NCI-H146 (cell line): Measurements from ENCODE around the gene CMTM4.
"Not testable (repeated sequence)": the region's sequence is repeated elsewhere in the genome, so short reads cannot be mapped to it uniquely, and the experiment has no call there.

Experiments
- DNase-seq: peaks from one replicate; lab custom pipeline; 2025; lab: John Stamatoyannopoulos, UW

CMTM4 gene

DNA sequence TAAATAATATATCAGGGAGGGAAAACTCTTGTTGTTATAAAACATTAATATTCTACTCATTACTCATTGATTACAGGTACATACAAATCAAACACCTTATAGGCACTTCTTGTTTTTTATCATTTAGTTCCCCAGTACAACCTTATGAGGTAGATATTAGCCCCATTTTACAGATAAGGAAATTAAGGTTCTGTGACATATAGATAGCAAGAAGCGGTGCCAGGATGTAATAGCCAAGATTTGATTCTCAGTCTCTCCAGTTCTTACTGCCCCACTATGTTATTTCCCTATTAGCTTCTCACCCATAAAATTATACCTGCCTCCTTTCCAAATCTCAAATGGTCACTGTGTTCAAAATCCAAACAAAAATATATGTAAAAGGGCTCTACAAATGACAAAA, 55.2 kb downstream of the CMTM4 start:
- no peak for DNase-seq

DNA sequence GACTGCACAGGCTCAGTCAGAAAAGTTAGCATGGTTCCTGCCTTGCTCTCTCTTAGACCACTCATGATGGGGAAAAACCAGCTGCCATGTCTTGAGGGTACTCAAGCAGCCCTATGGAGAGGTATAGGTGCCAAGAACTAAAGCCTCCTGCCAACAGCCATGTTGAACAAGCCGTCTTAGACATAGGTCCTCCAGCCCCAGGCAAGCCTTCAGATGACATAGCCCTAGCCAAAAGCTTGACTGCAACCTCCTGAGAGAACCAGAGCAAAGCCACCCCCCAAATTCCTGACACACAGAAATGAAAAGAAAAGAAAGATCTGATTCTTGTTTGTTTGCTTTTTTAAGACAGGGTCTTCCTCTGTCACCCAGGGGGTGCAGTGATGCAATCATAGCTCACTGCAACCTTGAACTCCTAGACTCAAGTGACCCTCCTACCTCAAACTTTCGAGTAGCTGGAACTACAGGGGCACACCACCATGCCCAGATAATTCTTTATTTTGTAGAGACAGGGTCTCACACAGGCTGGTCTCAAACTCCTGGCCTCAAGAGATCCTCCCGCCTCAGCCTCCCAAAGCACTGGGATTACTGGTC, 55.7 kb downstream of the CMTM4 start:
- no peak for DNase-seq

DNA sequence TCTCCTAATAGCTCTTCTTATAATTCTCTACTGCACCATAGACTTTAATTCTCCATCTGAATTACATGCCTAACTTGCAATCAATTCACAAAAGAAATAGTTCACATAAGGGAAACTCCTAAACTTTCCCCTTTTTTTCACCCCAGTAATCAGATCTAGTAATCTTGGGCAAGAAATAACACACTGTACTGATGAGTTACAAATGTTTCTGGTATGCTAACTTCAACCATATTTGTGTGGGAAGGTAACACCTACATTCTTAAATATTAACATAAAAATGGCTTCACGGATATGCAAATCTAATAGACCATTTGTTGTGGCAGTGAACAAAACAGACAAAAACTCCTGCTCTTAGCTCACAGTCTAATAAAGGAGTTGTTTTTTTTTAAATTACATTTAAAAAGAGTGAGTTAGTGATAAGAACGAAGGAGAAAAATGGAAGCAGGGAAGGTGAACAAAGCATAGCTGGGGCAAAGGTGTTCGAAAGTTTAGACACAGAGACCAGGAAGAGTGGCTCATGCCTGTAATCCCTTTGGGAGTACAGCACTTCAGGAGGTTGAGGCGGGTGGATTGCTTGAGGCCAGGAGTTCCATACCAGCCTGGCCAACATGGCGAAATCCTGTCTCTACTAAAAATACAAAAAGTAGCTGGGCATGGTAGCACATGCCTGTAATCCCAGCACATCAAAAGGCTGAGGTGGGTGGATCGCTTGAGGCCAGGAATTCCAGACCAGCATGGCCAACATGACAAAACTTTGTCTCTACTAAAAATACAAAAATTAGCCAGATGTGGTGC, 57.3 kb downstream of the CMTM4 start:
- DNase-seq: no peak

DNA sequence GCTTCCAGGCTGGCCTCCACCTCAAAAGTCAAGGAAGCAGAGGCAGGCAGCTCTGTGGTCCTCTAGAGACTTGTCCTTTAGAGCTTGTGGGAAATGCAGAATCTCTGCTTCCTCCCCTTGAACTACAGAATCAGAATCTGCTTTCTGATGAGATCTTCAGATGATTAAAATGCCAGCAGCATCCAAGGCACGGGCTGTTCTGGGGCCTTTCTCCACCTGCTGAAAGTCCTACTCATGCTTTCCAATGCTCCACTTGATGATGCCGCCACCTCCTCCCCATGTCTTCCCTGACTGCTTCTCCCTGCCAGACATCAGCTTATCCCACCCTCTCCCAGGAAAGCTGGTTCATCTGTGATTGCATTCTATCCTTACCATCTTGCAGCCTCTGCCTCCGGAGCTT, 58.7 kb downstream of the CMTM4 start:
- DNase-seq: no peak

DNA sequence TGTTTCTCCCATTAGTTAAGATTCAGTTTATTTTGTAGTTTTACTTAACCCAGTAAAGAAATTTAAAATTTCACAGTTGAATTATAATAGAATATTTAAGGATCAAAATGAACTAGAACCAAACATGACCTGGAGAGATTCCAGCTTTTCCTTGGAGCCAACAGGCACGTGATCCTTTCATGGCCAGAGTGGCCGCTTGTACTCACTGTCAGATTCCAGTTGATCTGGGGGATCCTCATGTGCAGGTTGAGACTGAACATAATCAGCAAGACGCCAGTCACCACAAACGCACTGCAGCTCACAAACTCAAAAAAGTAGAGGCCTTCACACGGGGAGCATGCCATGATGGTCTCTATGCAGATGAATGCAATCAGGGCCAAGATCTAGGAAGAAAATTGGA, 60.3 kb downstream of the CMTM4 start:
- DNase-seq: no peak

DNA sequence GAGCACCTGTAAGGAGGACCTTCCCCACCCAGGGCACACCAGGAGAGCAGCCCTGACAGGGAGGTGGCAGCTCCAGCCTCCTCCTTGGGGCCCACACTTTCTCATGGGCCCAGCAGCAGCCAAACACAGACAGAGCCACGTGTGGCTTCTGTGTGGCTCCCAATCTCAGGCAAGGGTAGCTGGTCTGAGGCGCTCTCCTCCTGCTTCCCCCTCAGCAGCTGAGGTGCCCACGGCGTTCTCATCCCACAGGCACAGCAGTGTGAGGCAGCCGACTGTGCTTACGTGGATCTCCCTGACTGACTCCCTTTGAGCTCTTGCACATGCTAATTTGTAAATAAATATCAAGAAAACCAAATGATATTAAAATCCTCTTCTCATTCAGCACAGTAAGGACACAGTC, 61.1 kb downstream of the CMTM4 start:
- DNase-seq: no peak

DNA sequence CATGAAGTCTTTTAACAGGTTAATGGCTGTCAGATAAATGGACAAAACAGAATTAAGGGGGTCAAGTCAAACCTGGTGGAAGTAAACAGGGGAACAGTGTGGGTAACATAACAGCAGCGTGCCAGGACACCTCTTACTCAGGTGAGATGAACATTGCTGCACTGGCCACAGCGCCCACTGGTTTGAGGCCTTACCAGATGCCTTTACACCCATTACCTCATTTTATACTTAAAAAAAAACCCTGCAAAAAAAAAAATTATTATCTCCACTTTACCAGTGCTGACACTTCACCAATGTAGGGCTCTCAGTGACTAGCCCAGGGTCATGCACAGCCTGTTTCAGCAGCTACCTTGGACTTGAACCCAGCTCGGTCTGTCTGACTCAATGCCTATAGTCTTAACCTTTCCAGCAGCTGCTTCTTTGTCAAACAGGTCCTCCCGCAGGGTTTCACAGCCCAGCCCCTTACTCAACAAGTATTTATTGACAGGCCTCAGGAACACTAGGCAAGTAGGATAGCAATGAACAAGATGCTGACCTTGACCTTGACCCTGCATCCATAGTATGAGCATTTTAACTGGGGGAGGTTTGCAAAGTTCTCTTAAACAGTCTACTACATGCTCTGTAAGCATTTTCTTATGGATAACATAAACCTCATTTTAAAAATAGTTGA, 61.9 kb downstream of the CMTM4 start:
- no peak for DNase-seq

DNA sequence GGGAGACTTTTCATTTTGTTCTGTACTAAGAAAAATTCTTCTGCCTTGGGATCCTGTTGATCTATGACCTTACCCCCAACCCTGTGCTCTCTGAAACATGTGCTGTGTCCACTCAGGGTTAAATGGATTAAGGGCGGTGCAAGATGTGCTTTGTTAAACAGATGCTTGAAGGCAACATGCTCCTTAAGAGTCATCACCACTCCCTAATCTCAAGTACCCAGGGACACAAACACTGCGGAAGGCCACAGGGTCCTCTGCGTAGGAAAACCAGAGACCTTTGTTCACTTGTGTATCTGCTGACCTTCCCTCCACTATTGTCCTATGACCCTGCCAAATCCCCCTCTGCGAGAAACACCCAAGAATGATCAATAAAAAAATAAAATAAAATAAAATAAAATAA, 65.0 kb downstream of the CMTM4 start:
- DNase-seq: not testable (repeated sequence)

DNA sequence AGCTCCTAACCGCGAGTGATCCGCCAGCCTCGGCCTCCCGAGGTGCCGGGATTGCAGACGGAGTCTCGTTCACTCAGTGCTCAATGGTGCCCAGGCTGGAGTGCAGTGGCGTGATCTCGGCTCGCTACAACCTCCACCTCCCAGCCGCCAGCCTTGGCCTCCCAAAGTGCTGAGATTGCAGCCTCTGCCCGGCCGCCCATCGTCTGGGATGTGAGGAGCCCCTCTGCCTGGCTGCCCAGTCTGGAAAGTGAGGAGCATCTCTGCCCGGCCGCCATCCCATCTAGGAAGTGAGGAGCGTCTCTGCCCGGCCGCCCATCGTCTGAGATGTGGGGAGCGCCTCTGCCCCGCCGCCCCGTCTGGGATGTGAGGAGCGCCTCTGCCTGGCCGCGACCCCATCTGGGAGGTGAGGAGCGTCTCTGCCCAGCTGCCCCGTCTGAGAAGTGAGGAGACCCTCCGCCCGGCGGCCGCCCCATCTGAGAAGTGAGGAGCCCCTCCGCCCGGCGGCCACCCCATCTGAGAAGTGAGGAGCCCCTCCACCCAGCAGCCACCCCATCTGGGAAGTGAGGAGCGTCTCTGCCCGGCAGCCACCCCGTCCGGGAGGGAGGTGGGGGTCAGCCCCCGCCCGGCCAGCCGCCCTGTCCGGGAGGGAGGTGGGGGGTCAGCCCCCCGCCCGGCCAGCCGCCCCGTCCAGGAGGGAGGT, 65.8 kb downstream of the CMTM4 start:
- not testable (repeated sequence) for DNase-seq

DNA sequence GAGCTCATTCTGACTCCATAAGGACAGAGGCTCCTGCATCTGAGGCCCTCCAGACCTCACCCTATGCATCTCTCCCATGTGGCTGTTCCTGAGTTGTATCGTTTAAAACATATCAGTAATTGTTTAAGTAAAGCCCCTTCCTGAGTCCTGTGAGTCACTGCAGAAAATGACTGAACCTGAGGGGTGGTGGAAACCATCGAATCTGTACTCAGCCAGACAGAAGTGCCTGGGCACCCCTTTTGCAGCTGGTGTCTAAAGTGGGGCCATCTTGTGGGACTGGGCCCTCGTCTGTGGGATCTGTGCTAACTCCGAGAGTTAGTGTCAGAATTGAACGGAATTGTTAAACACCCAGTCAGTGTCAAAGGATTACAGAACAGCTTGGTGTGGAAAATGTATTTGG, 66.7 kb downstream of the CMTM4 start:
- DNase-seq: no peak

DNA sequence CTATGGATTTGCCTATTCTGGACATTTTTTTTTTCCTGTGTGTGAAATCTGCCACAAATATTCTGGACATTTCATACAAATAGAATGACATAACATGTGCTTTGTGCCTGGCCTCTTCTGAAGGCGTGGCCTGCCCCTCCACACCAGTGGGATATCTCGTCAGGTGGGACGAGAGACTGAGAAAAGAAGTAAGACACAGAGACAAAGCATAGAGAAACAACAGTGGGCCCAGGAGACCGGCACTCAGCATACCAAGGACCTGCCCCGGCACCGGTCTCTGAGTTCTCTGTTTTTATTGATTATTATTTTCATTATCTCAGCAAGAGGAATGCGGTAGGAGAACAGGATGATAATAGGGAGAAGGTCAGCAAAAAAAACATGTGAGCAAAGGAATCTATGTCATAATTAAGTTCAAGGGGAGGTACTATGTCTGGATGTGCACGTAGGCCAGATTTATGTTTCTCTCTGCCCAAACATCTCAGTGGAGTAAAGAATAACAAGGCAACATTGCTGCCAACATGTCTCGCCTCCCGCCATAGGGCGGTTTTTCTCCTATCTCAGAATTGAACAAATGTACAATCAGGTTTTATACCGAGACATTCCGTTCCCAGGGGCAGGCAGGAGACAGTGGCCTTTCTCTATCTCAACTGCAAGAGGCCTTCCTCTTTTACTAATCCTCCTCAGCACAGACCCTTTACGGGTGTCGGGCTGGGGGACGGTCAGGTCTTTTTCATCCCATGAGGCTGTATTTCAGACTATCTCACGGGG, 68.7 kb downstream of the CMTM4 start:
- not testable (repeated sequence) for DNase-seq

DNA sequence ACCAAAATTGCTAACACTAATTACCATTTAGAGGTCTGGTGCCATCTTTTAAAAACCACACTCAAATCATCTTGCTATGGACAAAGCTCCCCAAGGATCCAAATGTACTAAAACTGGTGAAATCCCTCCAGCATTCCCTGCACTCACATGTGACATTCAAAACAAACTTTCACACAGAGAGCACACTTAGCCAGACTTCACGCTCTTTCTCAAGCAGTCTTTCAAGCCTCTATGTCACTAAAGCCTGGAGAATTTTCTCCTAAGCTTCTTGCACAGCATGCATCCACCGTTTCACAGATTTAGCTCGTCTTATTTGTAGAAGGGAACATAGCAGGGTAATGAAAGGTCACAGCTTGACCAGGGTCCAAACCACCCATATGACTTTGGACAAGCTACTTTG, 72.8 kb downstream of the CMTM4 start:
- no peak for DNase-seq

DNA sequence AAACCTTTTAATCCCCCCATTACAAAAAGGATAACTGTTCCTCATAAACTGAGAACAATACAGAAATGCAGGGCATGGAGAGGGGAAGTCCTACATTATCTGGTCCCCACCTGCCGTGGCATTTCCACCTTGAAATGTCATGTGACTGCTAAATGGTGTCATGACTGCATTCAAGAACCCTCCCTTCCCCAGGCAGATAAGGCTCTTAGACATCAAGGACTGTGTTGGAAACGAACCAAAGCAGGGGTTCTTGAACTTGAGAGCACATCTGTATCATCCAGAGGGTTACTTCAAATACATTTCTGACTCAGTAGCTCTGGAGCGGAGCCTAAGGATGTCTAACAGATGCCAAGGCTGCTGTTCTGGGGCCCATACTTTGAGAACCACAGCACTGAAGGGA, 73.7 kb downstream of the CMTM4 start:
- DNase-seq: no peak

DNA sequence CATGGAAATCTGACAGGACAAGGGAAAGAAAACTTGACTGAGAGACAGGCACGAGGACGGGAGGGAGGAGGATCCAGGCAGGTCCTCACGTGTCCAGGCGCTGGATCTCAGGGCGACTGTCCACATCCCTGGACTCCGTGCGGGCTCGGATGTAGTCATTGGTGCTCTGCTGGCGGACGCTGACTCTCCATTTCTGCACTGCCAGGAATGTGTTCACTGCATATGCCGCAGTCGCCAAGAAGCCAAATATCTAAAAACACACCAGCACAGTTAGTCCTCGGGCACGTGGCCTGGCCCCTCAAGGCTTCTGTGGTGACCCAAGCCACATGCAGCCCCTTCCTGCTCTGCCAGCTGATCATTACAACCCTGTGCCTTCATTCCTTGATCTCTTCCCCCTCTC, 74.6 kb downstream of the CMTM4 start:
- no peak for DNase-seq

DNA sequence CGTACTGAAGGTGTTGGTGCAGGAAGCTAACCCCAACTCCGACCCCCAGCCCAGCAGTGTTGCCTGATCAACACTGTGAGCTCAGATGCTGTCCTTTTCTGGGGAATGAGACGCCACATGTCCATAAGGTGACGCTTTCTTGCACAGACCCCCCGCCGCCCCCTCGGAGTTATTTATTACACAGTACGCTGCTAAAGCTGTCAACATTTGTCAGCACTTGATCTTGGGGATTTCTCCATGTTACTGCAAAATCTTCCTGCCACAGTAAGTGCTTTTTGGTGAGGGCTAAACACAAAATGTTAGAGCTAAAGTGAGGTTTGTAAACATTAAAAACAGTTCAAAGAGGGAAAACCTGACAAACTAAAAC, 76.1 kb downstream of the CMTM4 start:
- DNase-seq: no peak

DNA sequence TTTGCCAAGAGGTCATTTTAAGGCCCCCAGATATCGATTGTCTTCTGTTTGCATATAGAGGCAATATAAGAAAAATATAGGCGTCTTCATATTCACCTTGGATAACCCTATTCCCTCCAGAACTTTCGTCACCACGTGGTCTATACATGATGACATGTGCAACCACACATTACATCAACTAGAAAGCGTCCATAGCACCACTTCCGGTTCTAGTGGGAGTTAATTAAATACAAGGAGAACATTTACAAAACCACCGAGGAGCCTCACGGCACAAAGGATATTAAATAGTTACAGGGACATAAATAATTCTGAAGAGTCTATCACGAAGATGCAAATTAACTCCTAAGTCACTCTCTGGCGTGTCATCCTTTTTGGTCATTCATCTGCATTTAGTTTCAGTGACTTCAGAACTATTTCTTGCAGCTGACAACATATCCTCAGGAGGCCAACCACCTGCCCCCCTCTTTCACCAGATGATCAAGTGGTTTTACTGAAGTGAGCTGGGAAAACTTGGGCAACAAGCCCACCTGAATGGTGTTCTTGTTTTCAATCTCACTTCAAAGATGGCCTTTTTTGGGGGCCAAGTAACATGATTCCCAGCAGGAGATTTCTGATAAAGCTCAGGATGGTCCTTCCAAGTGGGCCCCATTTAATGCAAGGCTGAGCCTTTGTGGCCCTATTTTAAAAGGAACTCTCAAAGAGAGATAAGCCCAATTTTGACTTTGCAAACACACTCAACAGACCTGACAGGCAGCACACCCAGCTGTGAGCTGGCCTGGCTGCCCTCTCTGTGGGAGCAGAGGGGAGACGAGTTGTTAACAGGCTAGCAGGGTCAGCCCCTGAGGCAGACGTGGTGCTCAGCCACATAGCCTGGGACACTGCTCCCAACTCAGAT, 76.8 kb downstream of the CMTM4 start:
- DNase-seq: no peak

DNA sequence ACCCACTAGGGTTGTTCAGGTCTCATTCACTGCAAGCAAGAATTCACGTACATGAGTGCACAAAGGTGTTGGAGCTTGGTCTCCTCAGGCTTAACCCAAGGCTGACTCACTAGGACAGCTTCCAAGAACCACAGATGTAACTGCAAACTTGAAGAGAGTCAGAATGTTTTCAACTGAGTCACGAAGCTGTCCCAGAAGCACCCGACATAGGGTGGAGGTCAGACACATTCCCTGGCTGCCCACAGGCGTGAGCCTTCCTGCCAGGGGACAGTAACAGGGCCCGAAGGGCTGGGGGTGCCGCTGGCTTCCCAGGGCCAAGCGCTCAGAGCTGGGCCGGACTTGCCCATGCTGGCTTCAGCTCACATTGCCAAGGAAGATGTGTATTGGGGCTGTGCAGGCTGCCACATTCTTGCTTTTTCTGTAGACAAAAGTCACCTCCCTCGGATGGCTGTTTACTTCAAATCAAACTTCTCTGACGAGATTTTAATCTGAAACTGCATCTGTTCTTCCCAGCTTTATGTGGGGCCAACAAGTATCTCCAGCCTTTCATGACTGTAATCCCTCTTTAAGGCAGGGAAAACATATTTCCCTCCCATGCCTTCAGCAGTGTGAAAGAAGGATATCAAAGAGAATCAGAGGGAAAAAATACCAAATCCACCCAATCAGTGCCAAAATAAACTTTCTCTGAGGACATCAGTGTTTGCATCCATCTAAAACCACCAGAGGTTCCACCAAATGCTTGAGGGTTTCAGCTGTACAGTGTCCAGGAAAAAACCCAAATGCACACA, 77.8 kb downstream of the CMTM4 start:
- DNase-seq: no peak

DNA sequence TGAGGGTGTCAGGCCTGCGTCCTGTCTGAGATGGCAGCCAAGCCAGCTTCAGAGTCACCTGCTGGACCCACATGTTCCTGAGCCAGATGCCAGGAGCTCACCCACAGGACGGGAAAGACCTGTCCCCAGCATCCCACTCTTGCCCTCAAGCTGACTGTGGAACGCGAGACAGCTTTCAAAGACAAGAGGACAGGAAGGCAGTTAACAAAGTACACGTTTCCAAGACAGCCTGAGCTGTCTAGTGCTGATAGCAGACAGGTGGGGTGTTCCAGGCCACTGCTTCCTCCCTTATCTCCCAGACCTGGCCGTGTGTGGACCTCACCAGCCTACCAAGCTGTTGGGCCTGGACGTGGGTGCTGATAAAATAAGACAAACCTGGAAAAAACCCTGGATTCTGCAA, 78.8 kb downstream of the CMTM4 start:
- DNase-seq: peak; percentile 6

DNA sequence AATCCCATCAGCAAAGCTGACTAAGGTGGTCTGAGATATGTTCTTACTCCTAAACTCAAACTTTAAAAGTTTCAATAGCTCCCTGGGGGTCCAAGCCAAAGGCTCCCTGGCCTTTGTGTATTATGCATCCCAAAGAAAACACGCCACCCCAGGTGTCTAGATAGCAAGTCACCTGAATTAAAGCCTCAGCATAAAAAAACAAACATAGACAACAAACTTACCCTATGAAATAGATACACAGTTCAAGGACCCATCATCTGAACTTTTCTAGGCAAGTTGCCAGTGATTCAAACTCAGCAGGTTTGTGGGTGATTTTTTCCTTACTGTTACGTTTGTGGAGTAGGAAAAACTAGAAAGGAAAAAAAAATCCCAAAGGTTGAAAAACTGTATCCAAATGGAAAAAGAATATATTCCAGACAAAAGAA, 79.5 kb downstream of the CMTM4 start:
- no peak for DNase-seq

DNA sequence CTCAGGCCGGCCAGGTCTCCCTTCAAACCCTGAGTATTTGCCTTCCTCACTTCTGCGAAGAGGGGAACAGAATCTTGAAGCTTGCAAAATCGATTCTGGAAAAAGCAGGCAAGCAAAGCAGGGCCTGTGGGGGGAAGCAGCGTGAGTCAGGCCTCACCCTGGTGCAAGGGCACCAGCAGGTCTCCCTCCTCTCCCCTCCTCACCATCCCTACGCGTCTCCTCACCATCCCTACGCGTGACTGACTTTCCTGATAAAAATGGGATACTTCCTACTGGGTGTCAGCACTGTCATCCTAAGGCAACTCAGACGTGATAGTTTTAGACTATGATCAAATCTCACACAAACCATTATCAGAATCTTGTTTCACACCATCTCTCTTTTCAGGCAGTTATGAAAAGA, 80.0 kb downstream of the CMTM4 start:
- DNase-seq: no peak
